Measurements from ENCODE around the gene PLD3.

Gene PLD3

DNA sequence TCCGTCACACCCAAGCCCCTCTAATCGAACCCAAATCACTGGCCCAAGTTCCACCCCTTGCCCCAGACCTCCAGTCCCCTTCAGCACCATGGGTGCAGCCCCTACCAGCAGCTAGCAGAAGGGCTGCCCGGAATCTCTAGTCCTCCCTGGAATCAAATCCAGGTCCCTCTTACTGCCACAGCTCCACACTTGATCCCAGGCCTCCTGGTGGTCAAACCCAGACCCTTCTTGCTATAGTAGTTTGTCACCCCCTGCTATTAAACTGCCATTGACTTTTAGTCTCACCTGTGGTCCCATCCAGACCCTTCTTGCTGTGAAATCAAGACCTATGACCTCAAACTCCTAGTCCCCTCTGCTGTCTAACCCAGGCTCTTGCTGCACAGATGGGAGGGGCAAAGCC, 32.8 kb downstream of the PLD3 start:
- no peak overlapping the region for H3K27ac ChIP-seq (ENCODE audit: low read depth, low read length)
- H3F3A ChIP-seq (ENCODE audit: control insufficient read depth, insufficient read depth) = no peaks in the 10 kb centered on the region
- H3K4me3 ChIP-seq (ENCODE audit: low read length) = no peak overlapping the region
- no peaks in the 10 kb centered on the region for H3K79me2 ChIP-seq (ENCODE audit: control insufficient read depth, low read length)
- TF ChIP-seq EZH2phosphoT487 (IDR thresholded peaks at IDR 0.05; ENCODE audit: borderline replicate concordance, low read length) = no peak
- TF ChIP-seq, protein P1, sequence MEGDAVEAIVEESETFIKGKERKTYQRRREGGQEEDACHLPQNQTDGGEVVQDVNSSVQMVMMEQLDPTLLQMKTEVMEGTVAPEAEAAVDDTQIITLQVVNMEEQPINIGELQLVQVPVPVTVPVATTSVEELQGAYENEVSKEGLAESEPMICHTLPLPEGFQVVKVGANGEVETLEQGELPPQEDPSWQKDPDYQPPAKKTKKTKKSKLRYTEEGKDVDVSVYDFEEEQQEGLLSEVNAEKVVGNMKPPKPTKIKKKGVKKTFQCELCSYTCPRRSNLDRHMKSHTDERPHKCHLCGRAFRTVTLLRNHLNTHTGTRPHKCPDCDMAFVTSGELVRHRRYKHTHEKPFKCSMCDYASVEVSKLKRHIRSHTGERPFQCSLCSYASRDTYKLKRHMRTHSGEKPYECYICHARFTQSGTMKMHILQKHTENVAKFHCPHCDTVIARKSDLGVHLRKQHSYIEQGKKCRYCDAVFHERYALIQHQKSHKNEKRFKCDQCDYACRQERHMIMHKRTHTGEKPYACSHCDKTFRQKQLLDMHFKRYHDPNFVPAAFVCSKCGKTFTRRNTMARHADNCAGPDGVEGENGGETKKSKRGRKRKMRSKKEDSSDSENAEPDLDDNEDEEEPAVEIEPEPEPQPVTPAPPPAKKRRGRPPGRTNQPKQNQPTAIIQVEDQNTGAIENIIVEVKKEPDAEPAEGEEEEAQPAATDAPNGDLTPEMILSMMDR (IDR thresholded peaks at IDR 0.05; ENCODE audit: low read depth, low read length, poor library complexity, severe bottlenecking) = no peak
- H3K9me2 ChIP-seq (replicated peaks; ENCODE audit: control insufficient read depth, low read length) = no peaks in the 10 kb centered on the region
- no peak overlapping the region for H3K4me2 ChIP-seq (ENCODE audit: low read length)
- H3K27me3 ChIP-seq (ENCODE audit: control insufficient read depth, low read length) = no peaks in the 10 kb centered on the region
- no peaks in the 10 kb centered on the region for H4K20me1 ChIP-seq (ENCODE audit: control insufficient read depth, insufficient read depth, low read depth, low read length)
- H3K36me3 ChIP-seq (ENCODE audit: control insufficient read depth, low read length) = no peaks in the 10 kb centered on the region
- no peaks in the 10 kb centered on the region for H3K4me1 ChIP-seq (ENCODE audit: control insufficient read depth, low read length)
- no peaks in the 10 kb centered on the region for H3K9me3 ChIP-seq (ENCODE audit: control insufficient read depth, insufficient read depth, low read length)

GRCh38 chr19:40383668-40384248, 35.3 kb downstream of the PLD3 start:
- H3F3A ChIP-seq (ENCODE audit: control insufficient read depth, insufficient read depth) = no peaks in the 10 kb centered on the region
- H3K9me3 ChIP-seq (ENCODE audit: control insufficient read depth, insufficient read depth, low read length) = no peaks in the 10 kb centered on the region
- no peaks in the 10 kb centered on the region for H4K20me1 ChIP-seq (ENCODE audit: control insufficient read depth, insufficient read depth, low read depth, low read length)
- no peaks in the 10 kb centered on the region for H3K36me3 ChIP-seq (ENCODE audit: control insufficient read depth, low read length)
- H3K27ac ChIP-seq (ENCODE audit: low read depth, low read length) = no peak overlapping the region
- H3K4me3 ChIP-seq (ENCODE audit: low read length) = no peak overlapping the region
- H3K4me2 ChIP-seq (ENCODE audit: low read length) = no peak overlapping the region
- H3K4me1 ChIP-seq (ENCODE audit: control insufficient read depth, low read length) = no peaks in the 10 kb centered on the region
- H3K9me2 ChIP-seq (replicated peaks; ENCODE audit: control insufficient read depth, low read length) = no peaks in the 10 kb centered on the region
- H3K79me2 ChIP-seq (ENCODE audit: control insufficient read depth, low read length) = no peaks in the 10 kb centered on the region
- TF ChIP-seq, protein P1 (IDR thresholded peaks at IDR 0.05; ENCODE audit: low read depth, low read length, poor library complexity, severe bottlenecking) = no peak
- TF ChIP-seq EZH2phosphoT487 (IDR thresholded peaks at IDR 0.05; ENCODE audit: borderline replicate concordance, low read length) = no peak
- no peaks in the 10 kb centered on the region for H3K27me3 ChIP-seq (ENCODE audit: control insufficient read depth, low read length)

DNA sequence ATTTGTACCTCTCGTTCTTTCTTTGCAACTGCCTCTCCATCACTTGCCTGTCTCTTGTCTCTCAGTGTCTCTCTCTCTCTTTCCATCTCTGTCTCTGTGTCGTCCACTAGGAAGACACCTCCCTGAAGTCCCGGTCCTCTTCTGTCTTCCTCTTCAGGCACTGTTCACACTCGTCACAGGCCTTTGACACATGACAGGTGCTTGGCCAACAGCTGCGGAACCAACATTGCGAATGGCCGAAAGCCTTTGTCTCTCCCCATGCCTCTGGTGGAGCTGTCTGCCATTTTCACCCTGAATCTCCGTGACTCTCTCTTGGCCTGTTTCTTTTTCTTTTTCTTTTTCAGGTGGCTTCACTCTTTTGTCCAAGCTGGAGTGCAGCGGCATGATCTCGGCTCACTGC, 38.7 kb downstream of the PLD3 start:
- no peaks in the 10 kb centered on the region for H4K20me1 ChIP-seq (ENCODE audit: control insufficient read depth, insufficient read depth, low read depth, low read length)
- H3K27ac ChIP-seq (ENCODE audit: low read depth, low read length) = no peak overlapping the region
- no peaks in the 10 kb centered on the region for H3F3A ChIP-seq (ENCODE audit: control insufficient read depth, insufficient read depth)
- TF ChIP-seq EZH2phosphoT487 (IDR thresholded peaks at IDR 0.05; ENCODE audit: borderline replicate concordance, low read length) = no peak
- TF ChIP-seq, protein P1 (IDR thresholded peaks at IDR 0.05; ENCODE audit: low read depth, low read length, poor library complexity, severe bottlenecking) = no peak
- H3K9me3 ChIP-seq (ENCODE audit: control insufficient read depth, insufficient read depth, low read length) = no peaks in the 10 kb centered on the region
- no peaks in the 10 kb centered on the region for H3K4me1 ChIP-seq (ENCODE audit: control insufficient read depth, low read length)
- no peak overlapping the region for H3K4me2 ChIP-seq (ENCODE audit: low read length)
- H3K79me2 ChIP-seq (ENCODE audit: control insufficient read depth, low read length) = no peaks in the 10 kb centered on the region
- H3K27me3 ChIP-seq (ENCODE audit: control insufficient read depth, low read length) = no peaks in the 10 kb centered on the region
- no peaks in the 10 kb centered on the region for H3K9me2 ChIP-seq (replicated peaks; ENCODE audit: control insufficient read depth, low read length)
- H3K4me3 ChIP-seq (ENCODE audit: low read length) = no peak overlapping the region
- H3K36me3 ChIP-seq (ENCODE audit: control insufficient read depth, low read length) = no peaks in the 10 kb centered on the region
